Ascending aorta (tissue), 2 donors: Measurements from ENCODE around the gene PTCHD4. TPM values are rescaled to one million over a fixed set of nuclear protein-coding genes. Genes with fewer than 3 reads are reported as not detected.

Experiments
- DNase-seq, 2 donors: peaks; one replicate each; pipeline ENCODE4 v3.0.0-alpha.2; 2019; ENCODE audit warnings: low spot score in 2 of 2
- H3K27ac ChIP-seq, 2 donors: fragments of 200-600 bp; sonication (generic); one replicate each; pipeline ENCODE4 v1.5.1; 2016 to 2017; ENCODE audit warnings: mild to moderate bottlenecking in 1 of 2
- H3K27me3 ChIP-seq: fragments of 200-600 bp; sonication (generic); one replicate; pipeline ENCODE4 v1.5.1; 2017
- H3K36me3 ChIP-seq, 2 donors: fragments of 200-600 bp; sonication (generic); one replicate each; pipeline ENCODE4 v1.5.1; 2016
- H3K4me1 ChIP-seq, 2 donors: fragments of 200-600 bp; sonication (generic); one replicate each; pipeline ENCODE4 v1.5.1; 2016 to 2017; ENCODE audit warnings: mild to moderate bottlenecking in 1 of 2
- H3K4me3 ChIP-seq, 2 donors: fragments of 200-600 bp; sonication (generic); one replicate each; pipeline ENCODE4 v1.5.1; 2016 to 2017; ENCODE audit warnings: mild to moderate bottlenecking in 1 of 2
- H3K9me3 ChIP-seq, 2 donors: fragments of 200-600 bp; sonication (generic); one replicate each; pipeline ENCODE4 v1.5.1; 2016
- intact Hi-C: fragments of 100-400 bp; cut with DNase I; formaldehyde crosslinking; loops from one replicate; pipeline ENCODE4 v1.15.1; 2023
- total RNA-seq: library from RNA; depleted of rRNA; stranded (reverse); fragments of >200 nt; gene quantifications from one replicate; pipeline ENCODE4 v1.1.0, GENCODE V29; 2016
- TF ChIP-seq, protein P1 (sequence below), 3 experiments: fragments of 200-600 bp in 2 of 3; fragments of 450-650 bp in 1 of 3; sonication (generic) in 2 of 3; IDR thresholded peaks; one replicate each; pipeline ENCODE4 v1.5.1; 2016 to 2019; ENCODE audit warnings: antibody characterized with exemption in 3 of 3, mild to moderate bottlenecking in 1 of 3, moderate library complexity in 1 of 3

Gene PTCHD4
- total RNA-seq, 1 donor from 2014 or later = 0.32 TPM

DNA sequence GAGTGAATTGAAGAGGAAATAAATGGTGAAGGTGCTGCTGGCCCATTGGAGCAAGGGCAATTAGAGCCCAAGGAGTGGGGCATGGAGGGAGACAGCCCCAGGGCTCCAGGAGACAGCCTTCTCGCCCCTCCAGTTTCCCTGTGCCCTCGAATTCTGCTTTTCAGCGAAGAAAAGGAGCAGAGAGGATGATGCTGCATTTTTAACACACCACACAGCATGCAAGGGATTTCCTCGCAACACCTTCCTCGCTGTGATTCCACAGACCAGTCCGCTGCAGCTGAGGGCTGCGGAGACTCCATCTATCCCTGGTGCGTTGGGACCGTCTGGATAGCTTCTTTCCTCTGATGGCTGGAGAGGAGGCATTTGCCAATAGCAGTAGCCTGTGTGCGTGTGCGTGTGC lies 41.7 kb downstream of the PTCHD4 start:
- no peaks in the 10 kb centered on the region for H3K36me3 ChIP-seq
- H3K9me3 ChIP-seq = no peaks in the 10 kb centered on the region
- no peaks in the 10 kb centered on the region for H3K27me3 ChIP-seq
- peak overlapping the region in 1 of 2 donors; percentile 63 for H3K4me3 ChIP-seq
- H3K27ac ChIP-seq = no peak overlapping the region
- DNase-seq = no peak
- no peaks in the 10 kb centered on the region for H3K4me1 ChIP-seq
- intact Hi-C loops = no loop called here
- TF ChIP-seq, protein P1, sequence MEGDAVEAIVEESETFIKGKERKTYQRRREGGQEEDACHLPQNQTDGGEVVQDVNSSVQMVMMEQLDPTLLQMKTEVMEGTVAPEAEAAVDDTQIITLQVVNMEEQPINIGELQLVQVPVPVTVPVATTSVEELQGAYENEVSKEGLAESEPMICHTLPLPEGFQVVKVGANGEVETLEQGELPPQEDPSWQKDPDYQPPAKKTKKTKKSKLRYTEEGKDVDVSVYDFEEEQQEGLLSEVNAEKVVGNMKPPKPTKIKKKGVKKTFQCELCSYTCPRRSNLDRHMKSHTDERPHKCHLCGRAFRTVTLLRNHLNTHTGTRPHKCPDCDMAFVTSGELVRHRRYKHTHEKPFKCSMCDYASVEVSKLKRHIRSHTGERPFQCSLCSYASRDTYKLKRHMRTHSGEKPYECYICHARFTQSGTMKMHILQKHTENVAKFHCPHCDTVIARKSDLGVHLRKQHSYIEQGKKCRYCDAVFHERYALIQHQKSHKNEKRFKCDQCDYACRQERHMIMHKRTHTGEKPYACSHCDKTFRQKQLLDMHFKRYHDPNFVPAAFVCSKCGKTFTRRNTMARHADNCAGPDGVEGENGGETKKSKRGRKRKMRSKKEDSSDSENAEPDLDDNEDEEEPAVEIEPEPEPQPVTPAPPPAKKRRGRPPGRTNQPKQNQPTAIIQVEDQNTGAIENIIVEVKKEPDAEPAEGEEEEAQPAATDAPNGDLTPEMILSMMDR (IDR thresholded peaks at IDR 0.05) = no peak

DNA sequence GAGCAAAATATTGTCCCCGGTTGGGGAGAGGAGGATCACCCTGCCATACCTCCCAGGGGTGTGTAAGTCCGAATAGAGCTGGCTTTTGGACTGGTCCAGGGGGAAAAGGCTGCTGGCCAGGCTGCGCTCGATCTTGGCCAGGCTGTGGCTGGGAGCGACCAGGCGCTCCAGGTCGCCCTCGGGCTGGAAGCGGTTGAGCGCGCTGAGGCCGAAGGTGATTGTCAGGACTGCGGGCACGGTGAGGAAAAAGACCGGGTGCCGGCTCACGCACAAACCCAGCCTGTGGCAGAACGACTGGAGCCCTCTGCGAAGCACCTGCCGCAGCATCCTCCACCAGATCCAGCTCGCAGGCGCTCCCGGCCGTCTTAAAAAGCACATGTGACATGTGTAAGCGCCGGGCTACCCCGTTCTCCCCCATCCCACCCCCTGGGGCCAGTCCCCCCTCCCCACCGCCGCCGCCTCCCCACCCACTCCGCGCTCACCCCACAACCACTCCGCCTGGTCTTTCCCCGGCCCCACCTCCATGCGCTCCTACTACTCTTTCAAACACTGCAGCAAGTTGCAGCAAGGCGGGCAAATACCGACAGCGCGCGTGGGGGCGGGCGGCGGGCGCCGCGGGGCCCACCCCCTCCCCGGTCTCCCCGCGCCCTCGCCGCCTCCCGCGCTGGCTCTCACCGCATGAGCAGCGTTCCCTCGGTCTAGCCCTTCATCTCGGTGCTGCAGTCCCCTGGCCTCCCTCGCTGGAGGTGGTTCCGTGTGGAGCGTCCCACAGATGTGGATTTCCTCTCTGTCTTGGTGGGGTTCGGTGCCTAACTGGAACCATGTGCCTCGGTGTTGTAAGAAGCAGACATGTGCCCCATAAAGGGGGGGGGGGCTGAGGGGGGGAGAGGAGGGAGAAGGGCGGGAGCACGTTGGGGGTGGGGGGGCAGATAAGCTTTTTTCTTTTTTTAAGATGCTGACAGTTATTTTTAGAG lies 42.4 kb downstream of the PTCHD4 start:
- intact Hi-C loops = no loop called here
- no peaks in the 10 kb centered on the region for H3K4me1 ChIP-seq
- peak overlapping the region in 1 of 2 donors; percentile 63 for H3K4me3 ChIP-seq
- no peaks in the 10 kb centered on the region for H3K36me3 ChIP-seq
- TF ChIP-seq, protein P1 (IDR thresholded peaks at IDR 0.05) = no peak
- no peaks in the 10 kb centered on the region for H3K9me3 ChIP-seq
- H3K27me3 ChIP-seq = no peaks in the 10 kb centered on the region
- no peak overlapping the region for H3K27ac ChIP-seq
- no peak for DNase-seq

DNA sequence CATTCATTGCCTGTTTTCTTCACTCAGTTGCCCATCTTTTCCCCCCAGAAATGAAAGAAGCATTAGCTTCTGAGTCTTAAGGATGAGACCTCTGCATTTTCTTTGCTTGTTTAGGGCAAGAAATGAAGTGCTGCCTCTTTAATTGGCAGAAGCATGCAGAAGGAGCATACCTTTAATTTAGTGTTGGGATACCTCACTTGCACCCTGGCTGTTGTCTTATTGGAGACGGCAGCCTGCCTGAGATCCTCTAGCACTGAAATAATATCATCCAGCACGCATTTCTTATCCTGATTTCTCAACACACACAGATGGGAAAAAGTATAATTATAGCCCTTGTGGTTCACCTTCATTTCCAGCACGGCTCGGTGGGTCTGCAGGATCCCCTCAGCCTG lies 43.1 kb downstream of the PTCHD4 start:
- intact Hi-C loops = no loop called here
- no peak overlapping the region for H3K27ac ChIP-seq

DNA sequence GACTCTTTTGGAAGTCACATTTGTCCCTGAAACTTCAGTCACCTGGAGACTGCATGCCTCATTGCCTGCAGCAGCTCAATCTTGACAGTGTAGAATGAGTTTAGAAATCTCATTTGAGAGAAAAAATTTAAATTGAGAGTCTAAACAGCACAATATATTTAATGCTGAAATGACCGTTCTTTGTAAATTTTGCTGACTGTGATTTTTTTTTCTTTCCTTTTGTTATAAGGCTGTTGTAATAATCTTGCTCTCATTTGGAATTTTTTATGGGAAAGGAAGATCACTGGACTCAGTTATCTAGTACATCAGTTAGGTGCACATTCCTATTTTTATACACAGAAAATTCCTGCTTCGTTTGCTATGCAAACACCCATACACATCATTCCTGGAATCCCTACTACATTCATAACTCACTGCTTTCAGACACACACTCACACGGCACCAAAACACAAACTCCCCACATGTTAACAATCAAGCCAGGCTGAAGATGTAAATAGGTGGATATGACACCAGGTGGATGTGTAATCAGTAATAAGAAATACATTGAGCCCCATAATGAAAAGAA lies 43.8 kb downstream of the PTCHD4 start:
- TF ChIP-seq, protein P1 (IDR thresholded peaks at IDR 0.05) = no peak
- no peaks in the 10 kb centered on the region for H3K36me3 ChIP-seq

More for the DNA sequence above, 43.1 kb downstream of the PTCHD4 start:
- no peaks in the 10 kb centered on the region for H3K9me3 ChIP-seq
- H3K36me3 ChIP-seq = no peaks in the 10 kb centered on the region
- H3K4me3 ChIP-seq = peak overlapping the region in 1 of 2 donors; percentile 63
- TF ChIP-seq, protein P1 (IDR thresholded peaks at IDR 0.05) = no peak
- no peaks in the 10 kb centered on the region for H3K27me3 ChIP-seq
- H3K4me1 ChIP-seq = no peaks in the 10 kb centered on the region
- no peak for DNase-seq

DNA sequence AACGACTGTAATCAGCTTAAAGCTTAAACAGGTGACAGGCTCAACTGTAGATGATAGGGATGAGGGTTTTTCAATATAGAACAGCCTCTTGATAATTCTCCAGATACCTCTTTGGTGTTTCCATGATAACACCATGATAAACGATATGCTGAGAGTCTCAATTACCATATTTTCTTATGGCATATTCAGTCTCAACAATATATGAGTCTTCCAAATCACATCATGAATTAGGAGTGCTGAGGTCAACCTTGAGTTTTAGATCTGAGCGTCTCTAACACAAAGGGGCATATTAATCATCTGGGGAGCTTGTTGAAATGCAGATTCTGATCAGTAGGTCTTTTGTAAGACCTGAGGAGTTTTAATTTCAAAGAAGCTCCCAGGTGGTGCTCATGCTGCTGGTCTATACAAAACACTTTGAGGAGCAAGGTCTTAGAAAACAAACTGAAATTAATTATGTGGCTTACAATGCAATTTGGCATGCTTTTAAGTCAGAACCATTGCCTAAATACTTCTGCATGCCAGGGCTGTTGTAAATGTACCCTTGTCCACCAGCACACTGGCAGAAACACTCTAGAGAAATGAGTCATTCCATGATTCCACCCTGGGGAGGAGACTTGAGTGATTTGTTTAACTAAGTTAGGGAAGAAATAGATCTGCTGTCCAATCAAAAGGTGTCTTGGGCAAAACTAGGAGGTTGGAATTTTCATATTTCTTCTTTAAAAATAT lies 49.6 kb downstream of the PTCHD4 start:
- Histone ChIP-seq H3K27me3 (no peaks in the 10 kb centered on the region), H3K27ac (no peak overlapping the region), H3K36me3 (no peaks in the 10 kb centered on the region), H3K4me1 (no peaks in the 10 kb centered on the region), H3K9me3 (no peaks in the 10 kb centered on the region), H3K4me3 (no peak overlapping the region)
- no peak for DNase-seq
- TF ChIP-seq, protein P1 (IDR thresholded peaks at IDR 0.05) = no peak
- intact Hi-C loops = no loop called here

More for the DNA sequence above, 43.8 kb downstream of the PTCHD4 start:
- no peak overlapping the region for H3K27ac ChIP-seq
- no peaks in the 10 kb centered on the region for H3K4me1 ChIP-seq
- H3K4me3 ChIP-seq = no peak overlapping the region
- no peak for DNase-seq
- intact Hi-C loops = no loop called here
- no peaks in the 10 kb centered on the region for H3K9me3 ChIP-seq
- no peaks in the 10 kb centered on the region for H3K27me3 ChIP-seq
